Measurements from ENCODE around the gene KCTD16.

KCTD16 gene

DNA sequence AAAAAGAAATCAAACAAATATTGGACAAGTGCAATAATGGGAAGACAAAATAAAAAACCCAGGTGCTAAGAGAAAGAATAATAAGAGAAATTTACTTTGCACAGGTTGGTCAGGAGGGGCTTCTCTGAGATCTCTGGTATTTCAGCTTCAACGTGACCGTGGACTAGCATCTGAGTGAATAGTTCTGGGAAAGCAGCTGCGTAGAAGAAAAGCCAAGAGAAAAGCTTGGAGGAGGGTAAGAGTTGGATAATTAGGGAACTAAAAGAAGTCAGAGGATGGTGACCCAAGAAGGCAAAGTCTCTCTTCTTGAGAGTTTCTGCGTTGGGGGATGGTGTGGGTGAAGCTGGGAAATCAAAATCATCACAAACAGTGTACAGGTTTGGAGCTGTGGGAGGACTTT, 41.8 kb upstream of the KCTD16 start:
- Histone ChIP-seq H3K36me3 (ENCODE audit: control insufficient read depth in 2 of 2, insufficient read depth in 1 of 2, low read length in 2 of 2) (no peaks in the 10 kb centered on the region), H3K4me3 (ENCODE audit: low read depth, low read length) (no peak overlapping the region), H3K27ac (ENCODE audit: extremely low read depth, low read depth, low read length) (no peak overlapping the region), H3K9me3 (ENCODE audit: control insufficient read depth, insufficient read depth, low read depth, low read length) (no peaks in the 10 kb centered on the region), H3K4me1 (ENCODE audit: control insufficient read depth, insufficient read depth, low read length) (no peaks in the 10 kb centered on the region)
- ChIA-PET POLR2A (interaction anchor here (0.6 kb wide), 1 partner anchor 64 kb away, joined by 7 read pairs; no protein-coding TSS in a partner anchor), CTCF (interaction anchor here (0.7 to 1.4 kb wide), 2 partner anchors 13 to 18 kb away, joined by 3 to 7 read pairs; no protein-coding TSS in a partner anchor)
- TF ChIP-seq YY2 (tag by site-specific recombination; IDR thresholded peaks at IDR 0.05), result no peak
- no peak for TF ChIP-seq ZNF146 (tag by site-specific recombination; IDR thresholded peaks at IDR 0.05)
- TF ChIP-seq ZBTB17 (tag by site-specific recombination; IDR thresholded peaks at IDR 0.05), result no peak
- TF ChIP-seq ZNF555 (tag by site-specific recombination; conservative IDR thresholded peaks at IDR 0.05), result no peak

DNA sequence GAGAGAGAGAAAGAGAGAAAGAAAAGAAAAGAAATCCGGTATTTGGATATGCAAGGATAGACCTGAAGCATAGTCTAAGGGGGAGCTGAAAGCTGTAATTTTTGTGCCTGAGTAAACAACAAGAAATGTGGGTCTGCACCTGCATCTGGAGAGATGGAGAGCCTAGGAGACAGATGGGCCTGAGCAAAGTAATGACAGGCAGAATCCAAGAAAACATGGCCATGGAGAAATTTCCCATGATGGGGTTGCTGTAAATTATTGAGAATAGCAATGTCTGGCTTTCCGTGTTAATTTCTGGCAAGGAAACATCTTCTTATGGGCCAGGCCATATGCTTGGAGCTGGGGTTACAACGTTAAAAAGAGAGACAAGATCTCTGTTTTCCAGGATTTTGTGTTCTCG, 40.4 kb upstream of the KCTD16 start:
- H3K9me3 ChIP-seq (ENCODE audit: control insufficient read depth, insufficient read depth, low read depth, low read length), result no peaks in the 10 kb centered on the region
- TF ChIP-seq ZNF704 (tag by site-specific recombination; IDR thresholded peaks at IDR 0.05) (no peak), ZNF521 (tag by site-specific recombination; IDR thresholded peaks at IDR 0.05) (no peak), INSM2 (tag by site-specific recombination; IDR thresholded peaks at IDR 0.05) (no peak), ZNF768 (tag by site-specific recombination; IDR thresholded peaks at IDR 0.05) (no peak), ZNF112 (tag by site-specific recombination; IDR thresholded peaks at IDR 0.05) (no peak), ZBTB21 (tag by site-specific recombination; IDR thresholded peaks at IDR 0.05) (no peak), ZNF623 (tag by site-specific recombination; IDR thresholded peaks at IDR 0.05) (no peak), PRDM6 (tag by site-specific recombination; IDR thresholded peaks at IDR 0.05) (no peak), ZNF48 (tag by site-specific recombination; IDR thresholded peaks at IDR 0.05) (no peak), HOXC10 (CRISPR knock-in tag; IDR thresholded peaks at IDR 0.05) (no peak), ZNF138 (tag by site-specific recombination; IDR thresholded peaks at IDR 0.05; ENCODE audit: borderline replicate concordance) (no peak), ZBTB6 (tag by site-specific recombination; IDR thresholded peaks at IDR 0.05) (no peak), ZBTB8A (tag by site-specific recombination; IDR thresholded peaks at IDR 0.05) (no peak), ZNF76 (tag by site-specific recombination; IDR thresholded peaks at IDR 0.05; ENCODE audit: borderline replicate concordance, low read depth) (no peak), GFI1B (tag by site-specific recombination; IDR thresholded peaks at IDR 0.05) (no peak), ZNF747 (tag by site-specific recombination; IDR thresholded peaks at IDR 0.05) (no peak), ZNF660 (tag by site-specific recombination; IDR thresholded peaks at IDR 0.05) (no peak), ZNF777 (tag by site-specific recombination; IDR thresholded peaks at IDR 0.05; ENCODE audit: borderline replicate concordance) (no peak)
- TF ChIP-seq, protein P1, sequence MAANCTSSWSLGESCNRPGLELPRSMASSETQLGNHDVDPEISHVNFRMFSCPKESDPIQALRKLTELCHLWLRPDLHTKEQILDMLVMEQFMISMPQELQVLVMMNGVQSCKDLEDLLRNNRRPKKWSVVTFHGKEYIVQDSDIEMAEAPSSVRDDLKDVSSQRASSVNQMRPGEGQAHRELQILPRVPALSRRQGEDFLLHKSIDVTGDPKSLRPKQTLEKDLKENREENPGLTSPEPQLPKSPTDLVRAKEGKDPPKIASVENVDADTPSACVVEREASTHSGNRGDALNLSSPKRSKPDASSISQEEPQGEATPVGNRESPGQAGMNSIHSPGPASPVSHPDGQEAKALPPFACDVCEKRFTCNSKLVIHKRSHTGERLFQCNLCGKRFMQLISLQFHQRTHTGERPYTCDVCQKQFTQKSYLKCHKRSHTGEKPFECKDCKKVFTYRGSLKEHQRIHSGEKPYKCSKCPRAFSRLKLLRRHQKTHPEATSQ (tag by site-specific recombination; IDR thresholded peaks at IDR 0.05), result no peak
- TF ChIP-seq, protein P2, sequence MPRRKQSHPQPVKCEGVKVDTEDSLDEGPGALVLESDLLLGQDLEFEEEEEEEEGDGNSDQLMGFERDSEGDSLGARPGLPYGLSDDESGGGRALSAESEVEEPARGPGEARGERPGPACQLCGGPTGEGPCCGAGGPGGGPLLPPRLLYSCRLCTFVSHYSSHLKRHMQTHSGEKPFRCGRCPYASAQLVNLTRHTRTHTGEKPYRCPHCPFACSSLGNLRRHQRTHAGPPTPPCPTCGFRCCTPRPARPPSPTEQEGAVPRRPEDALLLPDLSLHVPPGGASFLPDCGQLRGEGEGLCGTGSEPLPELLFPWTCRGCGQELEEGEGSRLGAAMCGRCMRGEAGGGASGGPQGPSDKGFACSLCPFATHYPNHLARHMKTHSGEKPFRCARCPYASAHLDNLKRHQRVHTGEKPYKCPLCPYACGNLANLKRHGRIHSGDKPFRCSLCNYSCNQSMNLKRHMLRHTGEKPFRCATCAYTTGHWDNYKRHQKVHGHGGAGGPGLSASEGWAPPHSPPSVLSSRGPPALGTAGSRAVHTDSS (tag by site-specific recombination; IDR thresholded peaks at IDR 0.05), result no peak
- CTCF ChIA-PET, result interaction anchor here (0.8 to 1.3 kb wide), 2 partner anchors 13 to 16 kb away, joined by 3 to 5 read pairs; no protein-coding TSS in a partner anchor
- H3K4me1 ChIP-seq (ENCODE audit: control insufficient read depth, insufficient read depth, low read length), result no peaks in the 10 kb centered on the region
- no peak overlapping the region for H3K27ac ChIP-seq (ENCODE audit: extremely low read depth, low read depth, low read length)
- no peaks in the 10 kb centered on the region for H3K36me3 ChIP-seq (ENCODE audit: control insufficient read depth in 2 of 2, insufficient read depth in 1 of 2, low read length in 2 of 2)
- POLR2A ChIA-PET, result no interaction called here
- no peak overlapping the region for H3K4me3 ChIP-seq (ENCODE audit: low read depth, low read length)
